ENCODE measurements around the gene FER. TPM values are rescaled to one million over a fixed set of nuclear protein-coding genes. Genes with fewer than 3 reads are reported as not detected.

Gene FER
- polyA plus RNA-seq, 3 donors: 2.4 to 14.7 (median 6.2) TPM

DNA sequence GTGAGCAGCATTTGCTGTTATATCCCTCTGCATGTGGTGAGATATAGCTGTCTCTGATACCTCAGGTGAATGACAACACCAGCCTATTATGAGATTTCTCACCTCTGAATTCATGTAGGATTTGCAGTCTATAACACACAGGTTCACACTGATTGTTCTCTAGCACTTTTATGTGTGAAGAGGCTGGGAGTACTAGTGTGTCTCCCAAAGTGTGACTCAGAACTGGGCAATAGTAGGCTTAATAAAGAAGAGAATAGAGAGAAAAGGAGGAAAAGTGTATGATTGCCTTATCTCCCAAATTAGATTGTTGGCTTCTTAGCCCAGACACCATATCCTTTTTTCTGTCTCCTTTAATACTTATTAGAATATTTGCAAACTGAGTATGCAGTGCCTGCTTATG, 430.1 kb downstream of the FER start:
- no peaks in the 10 kb centered on the region for H4K20me1 ChIP-seq (ENCODE audit: insufficient read depth, low read length)
- Mint-ChIP-seq H3K27me3 (ENCODE audit: low read depth in 3 of 3) (no peaks in the 10 kb centered on the region), H3K9me3 (peaks cover 0 to 3% (median 0%) of the 10 kb centered on the region in 7 donors), H3K36me3 (peaks cover 3 to 11% of the 10 kb centered on the region in 2 donors), H3K27ac (no peak overlapping the region), H3K4me3 (no peak overlapping the region), H3K4me1 (no peaks in the 10 kb centered on the region)
- H3K4me2 ChIP-seq (replicated peaks; ENCODE audit: extremely low read depth, low read length, poor library complexity, severe bottlenecking): no peak overlapping the region
- H3K4me1 ChIP-seq (ENCODE audit: control insufficient read depth in 1 of 2, insufficient read depth in 2 of 2, low read length in 2 of 2): no peaks in the 10 kb centered on the region
- no peaks in the 10 kb centered on the region for H3K36me3 ChIP-seq (replicated peaks in 1 of 2; ENCODE audit: control insufficient read depth in 1 of 2, insufficient read depth in 2 of 2, low read length in 2 of 2)
- no peaks in the 10 kb centered on the region for H3K9me3 ChIP-seq (replicated peaks in 1 of 2; ENCODE audit: control insufficient read depth in 1 of 2, insufficient read depth in 1 of 2, low read length in 2 of 2)
- TF ChIP-seq, protein P1, sequence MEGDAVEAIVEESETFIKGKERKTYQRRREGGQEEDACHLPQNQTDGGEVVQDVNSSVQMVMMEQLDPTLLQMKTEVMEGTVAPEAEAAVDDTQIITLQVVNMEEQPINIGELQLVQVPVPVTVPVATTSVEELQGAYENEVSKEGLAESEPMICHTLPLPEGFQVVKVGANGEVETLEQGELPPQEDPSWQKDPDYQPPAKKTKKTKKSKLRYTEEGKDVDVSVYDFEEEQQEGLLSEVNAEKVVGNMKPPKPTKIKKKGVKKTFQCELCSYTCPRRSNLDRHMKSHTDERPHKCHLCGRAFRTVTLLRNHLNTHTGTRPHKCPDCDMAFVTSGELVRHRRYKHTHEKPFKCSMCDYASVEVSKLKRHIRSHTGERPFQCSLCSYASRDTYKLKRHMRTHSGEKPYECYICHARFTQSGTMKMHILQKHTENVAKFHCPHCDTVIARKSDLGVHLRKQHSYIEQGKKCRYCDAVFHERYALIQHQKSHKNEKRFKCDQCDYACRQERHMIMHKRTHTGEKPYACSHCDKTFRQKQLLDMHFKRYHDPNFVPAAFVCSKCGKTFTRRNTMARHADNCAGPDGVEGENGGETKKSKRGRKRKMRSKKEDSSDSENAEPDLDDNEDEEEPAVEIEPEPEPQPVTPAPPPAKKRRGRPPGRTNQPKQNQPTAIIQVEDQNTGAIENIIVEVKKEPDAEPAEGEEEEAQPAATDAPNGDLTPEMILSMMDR (IDR thresholded peaks at IDR 0.05): no peak
- no peaks in the 10 kb centered on the region for H3K79me2 ChIP-seq (ENCODE audit: insufficient read depth, low read length)
- no peaks in the 10 kb centered on the region for H3K27me3 ChIP-seq (ENCODE audit: control insufficient read depth in 2 of 2, insufficient read depth in 2 of 2, low read length in 2 of 2)
- H3K4me3 ChIP-seq (replicated peaks in 1 of 3; ENCODE audit: low read depth in 2 of 3, low read length in 3 of 3): no peak overlapping the region
- intact Hi-C loops (cut with micrococcal nuclease): no loop called here
- DNase-seq: no peak
- no peak overlapping the region for H2AFZ ChIP-seq (ENCODE audit: insufficient read depth, low read depth, low read length, poor library complexity, severe bottlenecking)
- no peak overlapping the region for H3K9ac ChIP-seq (ENCODE audit: insufficient read depth, low read length, poor library complexity, severe bottlenecking)
- H3K27ac ChIP-seq (ENCODE audit: low read depth in 1 of 2, low read length in 2 of 2): no peak overlapping the region

DNA sequence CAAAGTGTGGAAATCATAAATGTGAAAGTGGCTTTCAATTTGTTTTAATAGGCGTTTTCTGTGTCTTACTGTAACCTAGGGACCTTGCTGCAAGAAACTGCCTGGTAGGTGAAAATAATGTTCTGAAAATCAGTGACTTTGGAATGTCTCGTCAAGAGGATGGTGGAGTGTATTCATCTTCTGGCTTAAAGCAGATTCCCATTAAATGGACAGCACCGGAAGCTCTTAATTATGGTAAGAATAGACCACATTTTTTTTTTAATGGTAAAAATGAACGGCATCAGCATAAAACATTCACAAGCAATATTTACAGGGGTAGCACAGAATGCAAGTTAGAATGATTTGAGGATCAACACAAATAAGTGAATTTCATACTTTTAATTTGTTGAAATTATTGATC, 433.0 kb downstream of the FER start:
- Histone ChIP-seq H3K4me3 (replicated peaks in 1 of 3; ENCODE audit: low read depth in 2 of 3, low read length in 3 of 3) (no peak overlapping the region), H3K4me1 (ENCODE audit: control insufficient read depth in 1 of 2, insufficient read depth in 2 of 2, low read length in 2 of 2) (no peaks in the 10 kb centered on the region), H3K27ac (ENCODE audit: low read depth in 1 of 2, low read length in 2 of 2) (no peak overlapping the region), H3K9me3 (replicated peaks in 1 of 2; ENCODE audit: control insufficient read depth in 1 of 2, insufficient read depth in 1 of 2, low read length in 2 of 2) (no peaks in the 10 kb centered on the region), H3K27me3 (ENCODE audit: control insufficient read depth in 2 of 2, insufficient read depth in 2 of 2, low read length in 2 of 2) (no peaks in the 10 kb centered on the region), H3K79me2 (ENCODE audit: insufficient read depth, low read length) (no peaks in the 10 kb centered on the region), H3K9ac (ENCODE audit: insufficient read depth, low read length, poor library complexity, severe bottlenecking) (no peak overlapping the region), H3K4me2 (replicated peaks; ENCODE audit: extremely low read depth, low read length, poor library complexity, severe bottlenecking) (no peak overlapping the region), H3K36me3 (replicated peaks in 1 of 2; ENCODE audit: control insufficient read depth in 1 of 2, insufficient read depth in 2 of 2, low read length in 2 of 2) (no peaks in the 10 kb centered on the region), H2AFZ (ENCODE audit: insufficient read depth, low read depth, low read length, poor library complexity, severe bottlenecking) (no peak overlapping the region), H4K20me1 (ENCODE audit: insufficient read depth, low read length) (no peaks in the 10 kb centered on the region)
- peaks cover 0 to 6% (median 2%) of the 10 kb centered on the region in 7 donors for H3K9me3 Mint-ChIP-seq
- no peak overlapping the region for H3K4me3 Mint-ChIP-seq
- H3K36me3 Mint-ChIP-seq: peaks cover 4 to 6% of the 10 kb centered on the region in 2 donors
- WGBS (ENCODE audit: insufficient coverage): 100% methylated on average over 2 of the region's 4 CpGs
- DNase-seq: no peak
- TF ChIP-seq, protein P1 (IDR thresholded peaks at IDR 0.05): no peak
- no peak overlapping the region for H3K27ac Mint-ChIP-seq
- intact Hi-C loops (cut with micrococcal nuclease): no loop called here
- H3K4me1 Mint-ChIP-seq: no peaks in the 10 kb centered on the region
- H3K27me3 Mint-ChIP-seq (ENCODE audit: low read depth in 3 of 3): no peaks in the 10 kb centered on the region

Data from CD14-positive monocyte (primary cell).